Ishikawa (cell line): ENCODE data around the gene PSMD11.

Experiments used
- FOXM1 ChIP-seq: IDR thresholded peaks from 2 replicates; pipeline ENCODE4 v1.6.1; 2012; ENCODE audit warnings: low read depth, borderline replicate concordance
- MAX ChIP-seq: IDR thresholded peaks from 2 replicates; pipeline ENCODE4 v1.6.1; 2012

- no peak for TF ChIP-seq MAX
- no peak for TF ChIP-seq FOXM1
Measured at GRCh38 chr17:32495359-32496231, 51.3 kb downstream of the PSMD11 start.
